Memory B cell (primary cell): ENCODE measurements around the gene AIF1L.

Experiments
- ATAC-seq: fragments of 150-1000 bp; cut with Tn5 transposase; 2 replicates; pipeline ENCODE4 v1.10.0; 2021; ENCODE audit warnings: low read depth, mild to moderate bottlenecking, moderate library complexity
- DNase-seq, 2 donors: peaks; one replicate each; pipeline ENCODE4 v3.0.0; 2022; ENCODE audit warnings: low spot score in 2 of 2
- H3K27ac Mint-ChIP-seq: one replicate; pipeline ENCODE4 v1.8.0; 2022; ENCODE audit warnings: mild to moderate bottlenecking, moderate library complexity, mixed read lengths
- H3K27me3 Mint-ChIP-seq: one replicate; pipeline ENCODE4 v1.8.0; 2022; ENCODE audit warnings: mixed read lengths
- H3K36me3 Mint-ChIP-seq: one replicate; pipeline ENCODE4 v1.8.0; 2022; ENCODE audit warnings: mild to moderate bottlenecking, mixed read lengths
- H3K4me1 Mint-ChIP-seq: one replicate; pipeline ENCODE4 v1.8.0; 2022; ENCODE audit warnings: mixed read lengths
- H3K4me3 Mint-ChIP-seq: one replicate; pipeline ENCODE4 v1.8.0; 2022; ENCODE audit warnings: mild to moderate bottlenecking, moderate library complexity, mixed read lengths
- H3K9me3 Mint-ChIP-seq: one replicate; pipeline ENCODE4 v1.8.0; 2022; ENCODE audit warnings: mixed read lengths

Gene AIF1L

DNA sequence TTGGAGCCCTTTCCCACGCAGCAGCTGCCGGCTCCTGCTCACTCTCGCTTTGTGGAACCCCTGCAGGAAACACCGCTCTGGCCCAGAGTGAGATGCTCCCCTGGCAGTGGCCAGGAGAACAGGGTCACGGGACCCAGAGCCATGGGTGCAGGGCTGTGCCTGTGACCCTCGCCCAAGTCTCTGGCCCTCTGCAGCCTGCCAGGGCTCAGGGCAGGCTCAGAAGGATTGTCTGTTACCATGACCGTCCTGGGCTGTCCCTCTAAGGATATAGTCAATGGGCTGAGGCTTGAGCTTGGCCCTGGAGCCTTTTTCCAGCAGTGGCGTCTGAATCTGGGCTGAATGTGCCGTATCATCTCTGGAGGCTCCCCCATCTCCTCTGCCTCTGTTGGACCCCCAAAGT is 28.7 kb upstream of the AIF1L start:
- Mint-ChIP-seq H3K4me1 (no peaks in the 10 kb centered on the region), H3K36me3 (no peaks in the 10 kb centered on the region), H3K9me3 (peaks cover 3% of the 10 kb centered on the region), H3K4me3 (no peak overlapping the region), H3K27me3 (peaks cover 12% of the 10 kb centered on the region), H3K27ac (no peak overlapping the region)
- ATAC-seq (no peak), DNase-seq (no peak)

DNA sequence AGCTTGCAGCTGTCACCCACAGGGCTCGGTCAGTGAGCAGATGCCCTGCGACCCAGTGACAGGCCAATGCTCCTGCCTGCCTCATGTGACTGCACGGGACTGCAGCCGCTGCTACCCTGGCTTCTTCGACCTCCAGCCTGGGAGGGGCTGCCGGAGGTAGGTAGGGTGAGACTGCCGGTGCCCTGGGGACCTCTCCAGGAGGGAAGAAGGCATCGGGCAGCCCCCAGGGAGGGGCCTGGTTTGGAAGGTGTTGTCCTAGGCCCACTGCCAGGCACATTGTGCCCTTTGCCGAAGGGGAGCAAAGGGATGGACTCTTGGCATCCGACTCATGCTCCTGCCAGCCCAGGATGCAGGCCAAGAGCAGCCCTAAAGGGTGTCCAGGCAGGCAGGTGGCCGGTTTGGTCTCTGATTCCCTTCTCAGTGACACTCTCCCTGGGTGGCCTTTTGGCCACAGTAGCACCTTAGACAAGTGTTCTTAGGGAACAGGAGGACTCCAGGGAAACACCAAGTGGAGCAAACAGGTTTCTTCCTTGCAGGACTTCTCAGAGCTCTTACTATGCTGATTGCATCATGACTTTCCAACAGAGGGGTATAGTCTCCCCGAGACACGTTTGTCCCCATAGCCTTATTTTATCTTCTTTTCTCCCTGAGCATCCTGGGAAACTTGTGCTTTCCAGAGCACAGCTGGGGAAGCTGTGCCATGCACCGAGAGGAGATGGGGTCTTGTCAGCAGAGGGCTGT is 28.1 kb upstream of the AIF1L start:
- DNase-seq = no peak
- Mint-ChIP-seq H3K27me3 (peaks cover 12% of the 10 kb centered on the region), H3K36me3 (no peaks in the 10 kb centered on the region), H3K9me3 (peaks cover 3% of the 10 kb centered on the region), H3K4me1 (no peaks in the 10 kb centered on the region), H3K27ac (no peak overlapping the region), H3K4me3 (no peak overlapping the region)
- no peak for ATAC-seq

DNA sequence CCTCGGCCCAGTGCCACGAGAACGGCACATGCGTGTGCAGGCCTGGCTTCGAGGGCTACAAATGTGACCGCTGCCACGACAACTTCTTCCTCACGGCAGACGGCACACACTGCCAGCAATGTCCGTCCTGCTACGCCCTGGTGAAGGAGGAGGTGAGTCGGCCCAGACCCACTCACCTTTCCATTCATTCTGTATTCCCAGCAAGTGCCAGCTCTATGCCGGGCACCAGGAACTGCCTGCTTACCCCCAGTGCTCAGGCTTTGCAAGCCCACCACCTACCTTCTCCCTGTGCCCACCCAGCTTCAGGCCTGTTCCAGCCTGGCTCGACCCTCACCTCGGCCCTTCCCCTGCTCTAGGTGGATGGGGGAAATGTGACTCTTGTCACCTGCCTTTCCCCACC is 26.6 kb upstream of the AIF1L start:
- H3K4me1 Mint-ChIP-seq = no peaks in the 10 kb centered on the region
- DNase-seq = no peak
- no peak for ATAC-seq
- no peak overlapping the region for H3K4me3 Mint-ChIP-seq
- H3K27ac Mint-ChIP-seq = no peak overlapping the region
- peaks cover 3% of the 10 kb centered on the region for H3K9me3 Mint-ChIP-seq
- H3K27me3 Mint-ChIP-seq = peaks cover 12% of the 10 kb centered on the region
- H3K36me3 Mint-ChIP-seq = no peaks in the 10 kb centered on the region

DNA sequence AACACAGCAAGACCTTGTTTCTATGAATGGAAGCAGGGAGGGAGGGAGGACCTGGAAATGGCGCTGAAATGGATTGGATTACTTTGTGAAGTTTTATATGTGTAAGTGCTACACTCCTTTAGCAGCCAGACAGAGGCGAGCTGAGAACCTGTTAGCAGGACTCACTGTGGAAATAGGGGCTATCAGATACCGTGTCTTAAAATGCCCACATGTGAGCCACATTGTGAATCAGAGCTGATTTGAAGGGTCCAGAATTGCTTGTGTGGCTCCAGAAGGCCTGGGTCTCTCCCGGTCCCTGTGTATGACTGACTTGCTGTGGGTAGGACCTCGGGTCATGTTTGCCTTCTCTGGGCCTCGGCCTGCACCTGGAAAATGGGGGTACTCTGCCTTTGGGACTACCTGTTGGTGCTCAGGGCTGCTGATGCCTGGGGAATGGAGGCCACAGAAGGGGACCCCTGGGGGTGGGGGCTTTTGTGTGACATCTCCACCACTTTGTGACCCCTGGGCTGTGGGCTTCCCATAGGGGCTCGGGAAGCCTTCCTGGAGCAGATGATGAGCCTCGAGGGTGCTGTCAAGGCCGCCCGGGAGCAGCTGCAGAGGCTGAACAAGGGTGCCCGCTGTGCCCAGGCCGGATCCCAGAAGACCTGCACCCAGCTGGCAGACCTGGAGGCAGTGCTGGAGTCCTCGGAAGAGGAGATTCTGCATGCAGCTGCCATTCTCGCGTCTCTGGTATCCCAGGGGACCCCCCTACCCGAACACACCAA is 24.0 kb upstream of the AIF1L start:
- Mint-ChIP-seq H3K9me3 (no peaks in the 10 kb centered on the region), H3K4me1 (no peaks in the 10 kb centered on the region), H3K4me3 (no peak overlapping the region), H3K27me3 (peaks cover 8% of the 10 kb centered on the region), H3K27ac (no peak overlapping the region), H3K36me3 (no peaks in the 10 kb centered on the region)
- ATAC-seq (no peak), DNase-seq (no peak)

DNA sequence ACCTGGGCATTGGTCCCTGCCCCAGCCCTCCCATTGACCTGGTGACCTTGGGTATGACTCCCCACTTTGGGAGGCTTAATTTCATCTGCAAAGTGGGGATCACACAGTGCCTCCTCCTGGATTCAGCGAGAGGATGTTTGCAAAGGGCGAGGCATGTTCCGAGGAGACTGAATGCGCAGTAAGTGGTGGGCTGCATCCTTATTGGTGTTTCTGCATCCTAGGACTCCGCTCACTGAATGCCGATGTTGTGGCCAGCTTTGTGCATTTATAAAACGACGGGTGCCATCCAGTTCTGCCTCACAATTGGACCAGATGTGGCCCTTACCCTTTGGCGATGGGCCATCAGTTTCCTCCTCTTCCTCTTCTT is 23.5 kb upstream of the AIF1L start:
- Mint-ChIP-seq H3K27me3 (peaks cover 8% of the 10 kb centered on the region), H3K36me3 (no peaks in the 10 kb centered on the region), H3K4me1 (no peaks in the 10 kb centered on the region), H3K4me3 (no peak overlapping the region), H3K27ac (no peak overlapping the region), H3K9me3 (no peaks in the 10 kb centered on the region)
- no peak for ATAC-seq
- DNase-seq = no peak

DNA sequence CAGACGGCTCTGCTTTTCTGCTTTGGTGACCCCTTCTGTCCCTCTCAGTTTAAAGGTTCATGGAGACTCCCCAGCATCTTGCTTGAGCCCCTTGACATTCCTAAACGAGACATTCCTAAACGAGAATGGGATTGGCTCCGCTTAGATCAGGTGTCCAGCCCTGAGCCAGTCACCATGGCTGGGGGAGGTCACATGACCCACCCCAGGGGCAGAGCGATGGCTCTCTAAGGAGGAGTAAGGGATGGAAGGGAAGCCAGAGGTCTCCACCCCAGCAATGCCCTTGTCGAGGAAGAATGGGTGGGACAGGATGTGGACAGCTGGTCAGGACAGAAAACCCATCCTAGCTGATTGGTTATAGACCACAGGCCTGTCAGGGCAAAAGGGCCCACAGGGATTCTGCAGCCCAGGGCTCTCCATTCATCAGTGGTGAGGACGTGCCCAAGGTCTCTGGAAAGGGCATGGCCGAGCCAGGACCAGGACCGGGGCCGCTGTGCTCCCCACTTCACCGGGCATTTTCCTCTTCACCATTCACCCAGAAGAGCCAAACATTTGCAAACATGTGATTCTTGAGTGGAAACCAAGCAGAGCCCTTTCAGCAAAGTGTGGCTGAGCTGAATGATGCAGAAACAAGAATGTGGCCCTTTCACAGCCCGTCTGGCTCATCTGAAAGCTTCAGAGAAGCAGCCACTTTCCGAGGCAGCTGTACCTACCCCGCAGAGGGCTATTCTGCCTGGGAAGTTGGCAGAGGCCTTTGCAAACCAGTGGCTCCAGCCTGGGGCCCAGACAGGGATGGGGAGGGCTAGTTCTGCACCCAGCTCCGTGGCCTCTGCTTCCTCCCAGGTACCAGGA is 19.8 kb upstream of the AIF1L start:
- Mint-ChIP-seq H3K27ac (no peak overlapping the region), H3K27me3 (no peaks in the 10 kb centered on the region), H3K4me3 (no peak overlapping the region), H3K4me1 (no peaks in the 10 kb centered on the region), H3K36me3 (no peaks in the 10 kb centered on the region), H3K9me3 (no peaks in the 10 kb centered on the region)
- ATAC-seq (no peak), DNase-seq (no peak)

DNA sequence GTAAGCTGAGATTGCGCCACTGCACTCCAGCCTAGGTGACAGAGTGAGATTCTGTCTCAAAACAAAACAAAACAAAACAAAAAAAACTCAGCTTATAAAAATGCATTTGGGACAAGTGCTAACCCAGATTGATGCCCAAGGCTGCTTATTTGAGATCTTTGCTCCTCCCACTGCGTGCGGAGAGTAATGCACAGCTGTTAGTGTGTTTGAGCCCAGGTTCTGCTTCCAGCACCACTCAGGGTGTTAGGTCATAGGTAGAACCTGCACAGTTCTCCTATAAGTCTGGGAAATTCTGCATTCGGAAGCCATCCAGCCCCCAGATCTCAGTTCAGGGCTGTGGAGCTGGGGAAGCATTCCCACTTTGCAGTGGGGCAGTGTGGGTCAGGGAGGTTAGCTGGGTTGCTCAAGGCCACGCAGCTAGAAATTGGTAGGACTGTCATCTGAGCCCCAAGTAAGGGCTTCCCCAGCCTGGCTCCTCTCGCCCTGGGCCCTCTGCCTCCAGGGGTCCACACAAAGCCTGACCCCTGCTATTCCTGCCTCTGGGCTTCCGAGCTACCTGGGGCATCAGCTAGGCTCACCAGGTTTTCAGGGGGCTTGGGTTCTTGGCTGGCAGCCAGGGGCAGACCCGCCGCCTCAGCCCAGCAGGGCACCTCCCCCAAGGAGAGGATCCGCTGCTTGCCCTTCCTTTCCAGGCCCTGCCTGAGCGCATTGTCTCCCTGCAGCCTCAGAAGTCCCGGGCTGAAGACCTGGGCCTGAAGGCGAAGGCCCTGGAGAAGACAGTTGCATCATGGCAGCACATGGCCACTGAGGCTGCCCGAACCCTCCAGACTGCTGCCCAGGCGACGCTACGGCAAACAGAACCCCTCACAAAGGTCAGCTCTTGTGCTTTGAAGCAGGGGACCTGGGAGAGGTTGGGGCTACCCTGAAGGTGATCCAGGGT is 17.6 kb upstream of the AIF1L start:
- no peak overlapping the region for H3K4me3 Mint-ChIP-seq
- H3K9me3 Mint-ChIP-seq = no peaks in the 10 kb centered on the region
- DNase-seq (no peak), ATAC-seq (no peak)
- no peak overlapping the region for H3K27ac Mint-ChIP-seq
- H3K27me3 Mint-ChIP-seq = no peaks in the 10 kb centered on the region
- no peaks in the 10 kb centered on the region for H3K36me3 Mint-ChIP-seq
- H3K4me1 Mint-ChIP-seq = no peaks in the 10 kb centered on the region

DNA sequence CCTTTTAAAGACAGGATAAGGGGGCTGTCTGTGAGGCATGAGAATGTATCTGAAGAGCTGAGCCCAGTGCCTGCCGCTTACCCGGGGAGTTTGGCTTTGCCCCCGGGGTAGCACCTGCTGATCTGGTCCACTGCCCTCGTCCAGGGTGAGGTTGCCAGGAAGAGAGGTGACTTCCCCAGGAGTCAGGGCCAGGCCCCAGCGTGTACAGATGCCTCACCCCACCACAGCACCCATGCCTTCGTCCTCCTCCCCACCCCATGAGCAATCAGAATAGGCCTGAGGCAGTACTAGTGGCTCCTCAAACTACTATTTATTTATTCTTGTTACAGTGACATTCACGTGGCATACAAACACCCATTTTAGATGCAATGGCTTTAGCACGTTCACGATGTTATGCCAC is 15.7 kb upstream of the AIF1L start:
- Mint-ChIP-seq H3K9me3 (no peaks in the 10 kb centered on the region), H3K27me3 (peaks cover 2% of the 10 kb centered on the region), H3K4me1 (peaks cover 3% of the 10 kb centered on the region), H3K36me3 (no peaks in the 10 kb centered on the region), H3K27ac (no peak overlapping the region), H3K4me3 (no peak overlapping the region)
- DNase-seq (no peak), ATAC-seq (no peak)

DNA sequence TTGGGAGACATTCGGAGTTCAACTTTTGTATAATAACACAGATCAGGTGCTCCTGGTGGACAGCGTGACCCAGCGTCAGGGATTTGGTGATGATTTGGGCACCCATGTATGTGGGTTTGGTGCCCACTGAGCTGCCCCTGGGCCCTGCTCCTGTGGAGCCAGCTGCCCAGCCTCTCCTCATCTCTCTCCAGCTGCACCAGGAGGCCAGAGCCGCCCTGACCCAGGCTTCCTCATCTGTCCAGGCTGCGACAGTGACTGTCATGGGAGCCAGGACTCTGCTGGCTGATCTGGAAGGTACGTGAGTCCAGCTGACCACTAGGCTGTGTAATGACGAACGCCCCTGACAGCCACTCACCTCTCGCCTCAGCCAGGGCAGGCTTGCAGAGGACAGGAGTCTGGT is 14.5 kb upstream of the AIF1L start:
- Mint-ChIP-seq H3K27me3 (peaks cover 2% of the 10 kb centered on the region), H3K4me1 (peaks cover 3% of the 10 kb centered on the region), H3K36me3 (no peaks in the 10 kb centered on the region), H3K27ac (no peak overlapping the region), H3K9me3 (no peaks in the 10 kb centered on the region), H3K4me3 (no peak overlapping the region)
- no peak for ATAC-seq
- DNase-seq = no peak

DNA sequence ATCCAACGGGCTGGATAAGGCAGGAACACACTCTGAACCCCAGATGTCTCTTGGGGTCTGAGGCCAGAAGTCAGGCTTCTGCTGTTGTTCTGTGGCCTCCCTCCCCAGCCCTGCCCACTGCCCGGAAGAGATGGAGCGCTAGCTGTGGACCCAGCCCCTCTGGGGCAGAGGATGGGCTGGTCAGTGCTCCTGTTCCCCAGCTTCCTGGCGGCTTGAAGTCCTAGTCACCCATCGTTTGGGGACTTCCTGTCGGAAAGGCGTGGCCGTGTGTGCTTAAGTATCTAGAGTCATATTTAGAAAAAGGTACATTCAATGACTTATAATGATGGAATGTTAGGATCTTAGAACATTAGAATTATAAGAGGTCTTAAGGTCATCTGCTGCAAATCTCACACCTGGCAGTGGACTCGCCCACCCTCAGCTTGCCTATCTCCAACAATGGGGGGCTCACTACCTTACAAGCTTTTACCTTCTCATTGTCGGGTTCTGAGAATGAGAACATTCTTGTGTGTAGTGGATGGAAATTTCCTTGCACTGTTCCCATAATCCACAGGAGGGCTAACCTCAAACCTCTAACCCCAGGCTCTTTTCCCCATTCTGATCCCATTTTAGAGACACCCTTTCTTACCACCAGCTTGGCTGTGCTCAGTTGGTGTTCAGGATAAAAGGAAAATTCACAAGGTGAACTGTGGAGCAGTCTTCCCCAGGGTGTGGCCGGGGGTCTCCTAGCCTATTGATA is 13.4 kb upstream of the AIF1L start:
- no peak overlapping the region for H3K4me3 Mint-ChIP-seq
- H3K27ac Mint-ChIP-seq = no peak overlapping the region
- DNase-seq = no peak
- H3K27me3 Mint-ChIP-seq = peaks cover 2% of the 10 kb centered on the region
- no peaks in the 10 kb centered on the region for H3K36me3 Mint-ChIP-seq
- no peaks in the 10 kb centered on the region for H3K9me3 Mint-ChIP-seq
- no peak for ATAC-seq
- peaks cover 3% of the 10 kb centered on the region for H3K4me1 Mint-ChIP-seq

DNA sequence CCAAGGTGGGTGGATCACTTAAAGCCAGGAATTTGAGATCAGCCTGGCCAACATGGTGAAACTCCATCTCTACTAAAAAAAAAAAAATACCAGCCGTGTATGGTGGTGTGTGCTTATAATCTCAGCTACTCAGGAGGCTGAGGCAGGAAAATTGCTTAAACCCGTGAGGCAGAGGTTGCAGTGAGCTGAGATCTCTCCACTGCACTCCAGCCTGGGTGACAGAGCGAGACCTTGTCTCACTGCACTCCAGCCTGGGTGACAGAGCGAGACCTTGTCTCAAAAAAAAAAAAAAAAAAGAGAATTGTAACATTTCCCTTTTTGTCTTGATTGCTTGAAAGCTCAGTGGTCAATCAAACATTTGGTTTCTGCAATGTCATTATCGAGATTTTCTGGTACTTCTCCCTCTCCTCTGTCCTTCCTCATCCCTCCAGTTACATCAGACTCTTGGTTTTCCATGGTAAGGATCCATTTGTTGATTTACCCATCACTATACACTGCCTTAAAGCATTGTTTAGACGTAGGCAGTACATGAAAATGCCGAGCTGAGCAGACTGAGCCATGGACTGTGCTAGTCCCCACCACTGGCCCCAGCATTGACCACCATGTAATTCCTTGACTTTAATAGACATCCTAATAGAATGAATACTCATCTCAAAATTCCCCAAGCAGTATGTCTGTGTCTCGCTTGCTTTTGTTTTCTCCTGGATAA is 11.5 kb upstream of the AIF1L start:
- Mint-ChIP-seq H3K4me3 (no peak overlapping the region), H3K27me3 (peaks cover 5% of the 10 kb centered on the region), H3K36me3 (no peaks in the 10 kb centered on the region), H3K27ac (no peak overlapping the region), H3K9me3 (no peaks in the 10 kb centered on the region), H3K4me1 (peaks cover 3% of the 10 kb centered on the region)
- DNase-seq (no peak), ATAC-seq (no peak)

DNA sequence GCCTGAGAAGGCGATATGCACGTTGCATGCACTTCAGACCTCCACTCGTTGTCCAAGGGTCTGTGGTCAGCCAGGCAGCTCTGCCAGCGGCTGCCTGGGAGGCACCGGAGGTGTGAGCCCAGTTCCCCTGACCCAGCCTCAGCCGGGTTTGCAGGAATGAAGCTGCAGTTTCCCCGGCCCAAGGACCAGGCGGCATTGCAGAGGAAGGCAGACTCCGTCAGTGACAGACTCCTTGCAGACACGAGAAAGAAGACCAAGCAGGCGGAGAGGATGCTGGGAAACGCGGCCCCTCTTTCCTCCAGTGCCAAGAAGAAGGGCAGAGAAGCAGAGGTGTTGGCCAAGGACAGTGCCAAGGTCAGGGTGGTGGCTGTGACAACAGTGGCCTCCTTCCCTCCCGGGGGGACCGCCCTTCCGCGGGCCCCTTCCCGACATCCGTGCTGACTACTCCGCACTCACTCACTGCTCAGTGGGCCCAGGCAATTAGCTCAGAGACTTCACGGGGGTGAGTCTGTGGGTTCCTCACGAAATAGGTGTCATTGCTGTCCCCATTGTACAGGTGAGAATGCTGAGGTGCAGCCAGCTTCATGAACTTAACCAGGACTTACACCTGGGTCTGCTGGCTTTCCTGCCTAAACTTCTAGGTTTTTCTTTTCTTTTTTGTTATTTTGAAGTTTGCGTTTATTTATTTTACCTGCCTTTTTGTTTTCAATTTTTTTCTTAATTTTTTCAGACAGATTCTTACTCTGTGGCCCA is 10.8 kb upstream of the AIF1L start:
- Mint-ChIP-seq H3K4me3 (no peak overlapping the region), H3K9me3 (no peaks in the 10 kb centered on the region), H3K27me3 (peaks cover 5% of the 10 kb centered on the region), H3K4me1 (peaks cover 3% of the 10 kb centered on the region), H3K27ac (no peak overlapping the region), H3K36me3 (no peaks in the 10 kb centered on the region)
- DNase-seq (no peak), ATAC-seq (no peak)
